ENCODE measurements around the gene PLOD2. TPM values are rescaled to one million over a fixed set of nuclear protein-coding genes. Genes with fewer than 3 reads are reported as not detected.
"Not testable (repeated sequence)": the region's sequence is repeated elsewhere in the genome, so short reads cannot be mapped to it uniquely, and the experiment has no call there.

Gene PLOD2
- total RNA-seq, 1 donor from 2014 or later, result 208 TPM

- Mint-ChIP-seq H3K4me1 (ENCODE audit: low read depth) (peaks cover 21% of the 10 kb centered on the region), H3K27me3 (ENCODE audit: low read depth) (no peaks in the 10 kb centered on the region), H3K9me3 (ENCODE audit: low read depth) (peaks cover 20% of the 10 kb centered on the region), H3K4me3 (ENCODE audit: unreplicated experiment) (no peak overlapping the region), H3K27ac (ENCODE audit: unreplicated experiment) (peak overlapping the region; percentile 17), H3K36me3 (ENCODE audit: low read depth) (peaks cover 53% of the 10 kb centered on the region)
- DNase-seq (ENCODE audit: low spot score), result no peak
- TF ChIP-seq CTCF (IDR thresholded peaks at IDR 0.05), result no peak
Observed at GRCh38 chr3:146115619-146116018, 45.4 kb downstream of the PLOD2 start.

- Mint-ChIP-seq H3K9me3 (ENCODE audit: low read depth) (peaks cover 20% of the 10 kb centered on the region), H3K4me1 (ENCODE audit: low read depth) (peaks cover 22% of the 10 kb centered on the region), H3K36me3 (ENCODE audit: low read depth) (peaks cover 48% of the 10 kb centered on the region)
- not testable (repeated sequence) for H3K27ac Mint-ChIP-seq (ENCODE audit: unreplicated experiment); DNase-seq (ENCODE audit: low spot score); H3K27me3 Mint-ChIP-seq (ENCODE audit: low read depth); H3K4me3 Mint-ChIP-seq (ENCODE audit: unreplicated experiment)
Observed at GRCh38 chr3:146113804-146114203, 47.2 kb downstream of the PLOD2 start.

GRCh38 chr3:146111337-146111736, 49.6 kb downstream of the PLOD2 start:
- H3K27me3 Mint-ChIP-seq (ENCODE audit: low read depth), result no peaks in the 10 kb centered on the region
- no peak overlapping the region for H3K4me3 Mint-ChIP-seq (ENCODE audit: unreplicated experiment)
- H3K36me3 Mint-ChIP-seq (ENCODE audit: low read depth), result peaks cover 45% of the 10 kb centered on the region
- no peak for TF ChIP-seq CTCF (IDR thresholded peaks at IDR 0.05)
- H3K27ac Mint-ChIP-seq (ENCODE audit: unreplicated experiment), result no peak overlapping the region
- H3K4me1 Mint-ChIP-seq (ENCODE audit: low read depth), result peaks cover 10% of the 10 kb centered on the region
- H3K9me3 Mint-ChIP-seq (ENCODE audit: low read depth), result peaks cover 20% of the 10 kb centered on the region
- DNase-seq (ENCODE audit: low spot score), result no peak

- no peak for TF ChIP-seq CTCF (IDR thresholded peaks at IDR 0.05)
- DNase-seq (ENCODE audit: low spot score), result no peak
- H3K36me3 Mint-ChIP-seq (ENCODE audit: low read depth), result peaks cover 44% of the 10 kb centered on the region
Observed at GRCh38 chr3:146110161-146110560, 50.8 kb downstream of the PLOD2 start.

GRCh38 chr3:146106986-146107385, 54.0 kb downstream of the PLOD2 start:
- peaks cover 9% of the 10 kb centered on the region for H3K4me1 Mint-ChIP-seq (ENCODE audit: low read depth)
- DNase-seq (ENCODE audit: low spot score), result no peak
- H3K4me3 Mint-ChIP-seq (ENCODE audit: unreplicated experiment), result no peak overlapping the region
- no peak overlapping the region for H3K27ac Mint-ChIP-seq (ENCODE audit: unreplicated experiment)
- no peak for TF ChIP-seq CTCF (IDR thresholded peaks at IDR 0.05)
- no peaks in the 10 kb centered on the region for H3K27me3 Mint-ChIP-seq (ENCODE audit: low read depth)
- H3K9me3 Mint-ChIP-seq (ENCODE audit: low read depth), result no peaks in the 10 kb centered on the region
- H3K36me3 Mint-ChIP-seq (ENCODE audit: low read depth), result peaks cover 33% of the 10 kb centered on the region

More at GRCh38 chr3:146110161-146110560, 50.8 kb downstream of the PLOD2 start:
- Mint-ChIP-seq H3K9me3 (ENCODE audit: low read depth) (peaks cover 14% of the 10 kb centered on the region), H3K27ac (ENCODE audit: unreplicated experiment) (no peak overlapping the region), H3K4me3 (ENCODE audit: unreplicated experiment) (no peak overlapping the region), H3K4me1 (ENCODE audit: low read depth) (peaks cover 9% of the 10 kb centered on the region), H3K27me3 (ENCODE audit: low read depth) (no peaks in the 10 kb centered on the region)

- no peak for TF ChIP-seq CTCF (IDR thresholded peaks at IDR 0.05)
- no peak overlapping the region for H3K27ac Mint-ChIP-seq (ENCODE audit: unreplicated experiment)
- DNase-seq (ENCODE audit: low spot score), result no peak
- H3K9me3 Mint-ChIP-seq (ENCODE audit: low read depth), result no peaks in the 10 kb centered on the region
- H3K4me1 Mint-ChIP-seq (ENCODE audit: low read depth), result peaks cover 17% of the 10 kb centered on the region
- no peak overlapping the region for H3K4me3 Mint-ChIP-seq (ENCODE audit: unreplicated experiment)
- peaks cover 44% of the 10 kb centered on the region for H3K36me3 Mint-ChIP-seq (ENCODE audit: low read depth)
- H3K27me3 Mint-ChIP-seq (ENCODE audit: low read depth), result no peaks in the 10 kb centered on the region
Observed at GRCh38 chr3:146104068-146104467, 56.9 kb downstream of the PLOD2 start.
